HepG2 (cell line): ENCODE measurements around the gene CCDC9B. TPM values are rescaled to one million over a fixed set of nuclear protein-coding genes. Genes with fewer than 3 reads are reported as not detected.

Experiments used
- ATAC-seq: fragments of 200-7000 bp; cut with Tn5 transposase; 3 replicates; pipeline ENCODE4 v1.9.1; 2020; ENCODE audit warnings: mild to moderate bottlenecking, moderate library complexity
- BruUV-seq: library from RNA; stranded (reverse); fragments of 400-500 nt; replicated peaks from 2 replicates; lab custom pipeline; 2021; lab: Mats Ljungman, UMichigan
- CTCF ChIA-PET: fragments of 300-600 bp; formaldehyde crosslinking; extraction: SDS; loops from one replicate; lab custom pipeline; 2021; ENCODE audit warnings: low total read pairs, inconsistent platforms, low intra/inter-chr PET ratio; lab: Yijun Ruan, JAX
- POLR2A ChIA-PET: fragments of 350-600 bp; sonication (Branson Sonifier 250); formaldehyde crosslinking; loops from one replicate; lab custom pipeline; 2020; ENCODE audit warnings: antibody characterized with exemption, inconsistent platforms; lab: Yijun Ruan, JAX
- DNase-seq: peaks from one replicate; pipeline ENCODE4 v3.0.0-alpha.2; 2015; ENCODE audit warnings: low spot score
- FAIRE-seq: peaks from 3 replicates; lab custom pipeline; 2011; peaks lifted over from hg19 to GRCh38; lab: Jason Lieb, UNC
- H2AFZ ChIP-seq: one replicate; pipeline ENCODE4 v1.6.1; 2011; ENCODE audit warnings: low read length, inconsistent platforms
- H3K27ac ChIP-seq: fragments of 300-600 bp; 3 replicates; pipeline ENCODE4 v1.8.0; 2011; ENCODE audit warnings: mixed run types, mild to moderate bottlenecking, mixed read lengths, low read length, inconsistent platforms; ENCODE audit not compliant: insufficient read depth; ENCODE audit errors: extremely low read length
- H3K27me3 ChIP-seq, 2 experiments: fragments of 200-600 bp in 1 of 2; 2 replicates in 1 of 2; 3 replicates in 1 of 2; pipeline versions ENCODE4 v1.6.0 to v1.8.0; 2011; ENCODE audit warnings: low read length in 2 of 2, mild to moderate bottlenecking in 2 of 2, moderate library complexity in 2 of 2, inconsistent platforms in 1 of 2; ENCODE audit not compliant: insufficient read depth in 2 of 2, control insufficient read depth in 1 of 2
- H3K36me3 ChIP-seq, 2 experiments: fragments of 200-600 bp in 1 of 2; replicated peaks in 1 of 2; 2 replicates in 1 of 2; 3 replicates in 1 of 2; pipeline versions ENCODE4 v1.5.1 to v1.8.0; 2011; ENCODE audit warnings: low read length in 2 of 2, inconsistent platforms in 1 of 2; ENCODE audit not compliant: insufficient read depth in 2 of 2, control insufficient read depth in 1 of 2
- H3K4me1 ChIP-seq: 2 replicates; pipeline ENCODE4 v1.5.1; 2012; ENCODE audit warnings: low read length, inconsistent platforms; ENCODE audit not compliant: insufficient read depth
- H3K4me2 ChIP-seq: 2 replicates; pipeline ENCODE4 v1.6.0; 2011; ENCODE audit warnings: low read depth, low read length, inconsistent platforms
- H3K4me3 ChIP-seq, 3 experiments: fragments of 200-600 bp in 1 of 3; sonication (generic), shearing (Covaris generic) in 1 of 3; replicated peaks in 1 of 3; 2 replicates each; pipeline ENCODE4 v1.5.1; 2011 to 2016; ENCODE audit warnings: low read length in 3 of 3, inconsistent platforms in 2 of 3, low read depth in 2 of 3, mild to moderate bottlenecking in 2 of 3, control low read depth in 1 of 3, mixed read lengths in 1 of 3; ENCODE audit not compliant: insufficient read depth in 1 of 3
- H3K79me2 ChIP-seq: one replicate; pipeline ENCODE4 v1.6.1; 2011; ENCODE audit warnings: low read length, inconsistent platforms; ENCODE audit not compliant: insufficient read depth
- H3K9ac ChIP-seq: 2 replicates; pipeline ENCODE4 v1.6.0; 2011; ENCODE audit warnings: mild to moderate bottlenecking, low read depth, low read length, inconsistent platforms; ENCODE audit not compliant: insufficient read depth
- H3K9me3 ChIP-seq: 2 replicates; pipeline ENCODE4 v1.5.1; 2012; ENCODE audit warnings: mild to moderate bottlenecking, low read length
- H4K20me1 ChIP-seq: 2 replicates; pipeline ENCODE4 v1.6.0; 2011; ENCODE audit warnings: inconsistent platforms, mild to moderate bottlenecking, low read length, moderate library complexity; ENCODE audit not compliant: insufficient read depth
- AHR ChIP-seq: IDR thresholded peaks from 2 replicates; pipeline ENCODE4 v1.6.1; 2018; ENCODE audit warnings: missing genetic modification reagents, missing compliant biosample characterization
- KDM4B ChIP-seq: sonication (generic); formaldehyde crosslinking; IDR thresholded peaks from 2 replicates; pipeline ENCODE4 v1.4.0; 2020; ENCODE audit warnings: missing genetic modification reagents
- SMARCE1 ChIP-seq: fragments of 450-650 bp; IDR thresholded peaks from 2 replicates; pipeline ENCODE4 v1.6.1; 2017; ENCODE audit warnings: borderline replicate concordance
- STAG1 ChIP-seq: sonication (generic); formaldehyde crosslinking; IDR thresholded peaks from 2 replicates; pipeline ENCODE4 v1.4.0; 2020; ENCODE audit warnings: missing genetic modification reagents
- TOPORS ChIP-seq: sonication (generic); formaldehyde crosslinking; IDR thresholded peaks from 2 replicates; pipeline ENCODE4 v1.8.0; 2023; ENCODE audit warnings: mild to moderate bottlenecking, missing genetic modification reagents
- ZMAT3 ChIP-seq: sonication (generic); formaldehyde crosslinking; conservative IDR thresholded peaks from 2 replicates; pipeline ENCODE4 v1.7.0; 2021; ENCODE audit warnings: missing genetic modification reagents
- ZNF430 ChIP-seq: sonication (generic); formaldehyde crosslinking; IDR thresholded peaks from 2 replicates; pipeline ENCODE4 v1.9.0; 2021; ENCODE audit warnings: mild to moderate bottlenecking, missing genetic modification reagents
- ZNF577 ChIP-seq: sonication (generic); formaldehyde crosslinking; IDR thresholded peaks from 2 replicates; pipeline ENCODE4 v1.4.0; 2020; ENCODE audit warnings: mild to moderate bottlenecking, low read depth, missing genetic modification reagents, borderline replicate concordance
- WGBS: methylation state at CpG from one replicate; pipeline ENCODE4 v1.1.6; 2017; ENCODE audit warnings: low lambda C conversion rate; 5-methylcytosine and 5-hydroxymethylcytosine counted together
- in situ Hi-C: cut with HindIII; loops from 2 replicates; pipeline ENCODE4 v1.10.0; 2017; ENCODE audit warnings: low pct_unique_long_range_greater_than_20kb; ENCODE audit not compliant: extremely low pct_ligation_motif_present
- intact Hi-C: fragments of 100-400 bp; cut with micrococcal nuclease; formaldehyde crosslinking; loops from one replicate; pipeline ENCODE4 v1.10.0; 2022; ENCODE audit not compliant: unreplicated experiment
- polyA plus RNA-seq, 8 experiments: library from polyadenylated mRNA; depleted of rRNA in 3 of 8; stranded (reverse) in 7 of 8; unstranded in 1 of 8; fragments of >200 nt; fragmentation: Illumina TruSeq in 4 of 8; extraction: Trizol in 4 of 8; gene quantifications; 2 replicates each; pipeline versions ENCODE4 v1.2.1 to v1.2.3, GENCODE V29; 2011 to 2016; ENCODE audit warnings: low read depth in 4 of 8, missing spikeins in 1 of 8, mixed read lengths in 1 of 8; ENCODE audit not compliant: insufficient read depth in 1 of 8
- total RNA-seq, 5 experiments: library from RNA; depleted of rRNA; stranded (reverse); fragments of >200 nt; fragmentation: Illumina TruSeq; extraction: Trizol; gene quantifications; 2 replicates each; pipeline ENCODE4 v1.2.3, GENCODE V29; 2016; ENCODE audit warnings: low read depth in 1 of 5
- TF ChIP-seq, protein P1 (sequence below): sonication (generic); formaldehyde crosslinking; IDR thresholded peaks from 2 replicates; pipeline ENCODE4 v1.4.0; 2020; ENCODE audit warnings: missing genetic modification reagents, borderline replicate concordance
- TF ChIP-seq, protein P2 (sequence below): sonication (generic); IDR thresholded peaks from 2 replicates; pipeline ENCODE4 v1.6.1; 2016; ENCODE audit warnings: low read depth, borderline replicate concordance
- TF ChIP-seq, protein P3 (sequence below): sonication (generic); formaldehyde crosslinking; IDR thresholded peaks from 2 replicates; pipeline ENCODE4 v1.9.0; 2022; ENCODE audit warnings: low read depth, missing genetic modification reagents
- TF ChIP-seq, protein P4 (sequence below): sonication (generic); formaldehyde crosslinking; IDR thresholded peaks from 2 replicates; pipeline ENCODE4 v1.4.0; 2020; ENCODE audit warnings: missing genetic modification reagents
- TF ChIP-seq, protein P5 (sequence below): IDR thresholded peaks from 2 replicates; pipeline ENCODE4 v1.6.1; 2016; ENCODE audit warnings: low read depth, borderline replicate concordance

CCDC9B gene
- total and polyA plus RNA-seq, 2 of the 13 experiments (the other 11 are each of a cell fraction or from before 2014, with no cell fraction given): 0.98 to 1.6 TPM

DNA sequence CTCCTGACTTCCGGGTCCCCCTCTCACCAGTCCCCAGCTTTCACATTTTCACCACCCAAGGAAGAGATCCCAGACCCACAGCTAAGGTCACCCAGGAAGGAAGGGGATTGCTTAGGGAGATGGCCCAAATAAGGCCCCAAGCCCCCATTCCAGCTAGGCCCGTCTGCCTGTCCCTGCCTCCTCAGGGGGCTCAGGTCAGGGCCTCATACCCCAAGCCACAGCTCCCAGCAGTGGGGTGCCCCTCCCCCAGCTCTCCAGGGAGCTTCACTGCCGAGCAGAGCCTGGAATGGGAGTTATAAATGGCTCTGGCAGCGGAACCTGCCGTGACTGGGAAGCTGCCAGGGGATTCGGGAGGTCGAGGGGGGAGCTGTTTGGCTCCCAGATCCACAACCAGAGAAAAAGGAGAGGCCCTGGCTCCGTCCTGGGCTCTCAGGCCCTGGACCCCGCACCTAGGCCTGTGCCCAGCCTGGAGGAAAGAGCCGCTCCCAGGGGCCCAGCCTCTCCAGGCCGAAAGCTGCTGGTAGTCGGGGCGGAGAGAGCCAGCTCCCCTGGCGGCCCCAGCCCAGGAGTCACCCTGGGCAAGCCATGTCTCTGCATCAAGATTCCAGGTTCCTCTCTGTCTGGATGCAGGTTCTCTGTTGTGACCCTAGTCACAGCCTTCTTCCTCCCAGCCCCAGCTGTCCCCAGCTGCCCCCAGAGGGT is 550 bp downstream of the CCDC9B start (continued):
- TF ChIP-seq, protein P1, sequence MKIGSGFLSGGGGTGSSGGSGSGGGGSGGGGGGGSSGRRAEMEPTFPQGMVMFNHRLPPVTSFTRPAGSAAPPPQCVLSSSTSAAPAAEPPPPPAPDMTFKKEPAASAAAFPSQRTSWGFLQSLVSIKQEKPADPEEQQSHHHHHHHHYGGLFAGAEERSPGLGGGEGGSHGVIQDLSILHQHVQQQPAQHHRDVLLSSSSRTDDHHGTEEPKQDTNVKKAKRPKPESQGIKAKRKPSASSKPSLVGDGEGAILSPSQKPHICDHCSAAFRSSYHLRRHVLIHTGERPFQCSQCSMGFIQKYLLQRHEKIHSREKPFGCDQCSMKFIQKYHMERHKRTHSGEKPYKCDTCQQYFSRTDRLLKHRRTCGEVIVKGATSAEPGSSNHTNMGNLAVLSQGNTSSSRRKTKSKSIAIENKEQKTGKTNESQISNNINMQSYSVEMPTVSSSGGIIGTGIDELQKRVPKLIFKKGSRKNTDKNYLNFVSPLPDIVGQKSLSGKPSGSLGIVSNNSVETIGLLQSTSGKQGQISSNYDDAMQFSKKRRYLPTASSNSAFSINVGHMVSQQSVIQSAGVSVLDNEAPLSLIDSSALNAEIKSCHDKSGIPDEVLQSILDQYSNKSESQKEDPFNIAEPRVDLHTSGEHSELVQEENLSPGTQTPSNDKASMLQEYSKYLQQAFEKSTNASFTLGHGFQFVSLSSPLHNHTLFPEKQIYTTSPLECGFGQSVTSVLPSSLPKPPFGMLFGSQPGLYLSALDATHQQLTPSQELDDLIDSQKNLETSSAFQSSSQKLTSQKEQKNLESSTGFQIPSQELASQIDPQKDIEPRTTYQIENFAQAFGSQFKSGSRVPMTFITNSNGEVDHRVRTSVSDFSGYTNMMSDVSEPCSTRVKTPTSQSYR (CRISPR knock-in tag): peak; percentile 74; the same call in 1 of the 2 replicates
- TF ChIP-seq ZMAT3 (CRISPR knock-in tag): 0 out of 2 replicates have a peak, but pooled peaks have one; percentile 6
- peak; percentile 46; the same call in 1 of the 2 replicates for TF ChIP-seq ZNF430 (CRISPR knock-in tag)
- peak; percentile 6; the same call in 1 of the 2 replicates for TF ChIP-seq KDM4B (CRISPR knock-in tag)
- TF ChIP-seq, protein P2, sequence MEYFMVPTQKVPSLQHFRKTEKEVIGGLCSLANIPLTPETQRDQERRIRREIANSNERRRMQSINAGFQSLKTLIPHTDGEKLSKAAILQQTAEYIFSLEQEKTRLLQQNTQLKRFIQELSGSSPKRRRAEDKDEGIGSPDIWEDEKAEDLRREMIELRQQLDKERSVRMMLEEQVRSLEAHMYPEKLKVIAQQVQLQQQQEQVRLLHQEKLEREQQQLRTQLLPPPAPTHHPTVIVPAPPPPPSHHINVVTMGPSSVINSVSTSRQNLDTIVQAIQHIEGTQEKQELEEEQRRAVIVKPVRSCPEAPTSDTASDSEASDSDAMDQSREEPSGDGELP: no peak

DNA sequence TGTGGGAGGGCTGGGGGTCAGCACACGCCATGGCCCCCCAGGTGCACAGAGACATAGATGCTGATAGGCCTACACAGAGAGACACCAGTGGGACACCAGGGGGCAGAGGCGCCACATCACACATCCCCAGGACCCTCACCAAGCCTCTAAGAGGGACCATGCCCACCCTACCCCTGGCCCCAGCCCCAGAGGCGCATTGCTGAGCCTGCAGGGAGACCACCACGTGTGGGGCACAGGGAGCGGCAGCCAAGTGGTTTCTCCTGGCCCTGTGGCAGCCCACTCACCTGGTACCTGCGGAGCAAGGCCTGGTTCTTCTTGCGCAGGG is 1.2 kb downstream of the CCDC9B start:
- Histone ChIP-seq H3K9me3 (no peaks in the 10 kb centered on the region), H3K79me2 (no peaks in the 10 kb centered on the region), H3K27ac (no peak overlapping the region), H3K36me3 (no peaks in the 10 kb centered on the region; a peak in 1 of 5 replicates), H3K27me3 (no peaks in the 10 kb centered on the region), H3K4me3 (peak overlapping the region; percentile 61 to 79 (median 68)), H3K9ac (peak overlapping the region; percentile 76), H2AFZ (no peak overlapping the region), H3K4me2 (peak overlapping the region; percentile 86), H3K4me1 (peaks cover 52% of the 10 kb centered on the region), H4K20me1 (peaks cover 4% of the 10 kb centered on the region; the same call in 1 of the 2 replicates)
- FAIRE-seq (no peak), DNase-seq (no peak), ATAC-seq (peak; percentile 16)
- in situ Hi-C loops (no loop called here), intact Hi-C loops (no loop called here)
- BruUV-seq: no TSS peak
- no CpG with 5 or more reads among the region's 7 CpGs for WGBS
- ChIA-PET CTCF (interaction anchor here (1.3 to 2.3 kb wide), 3 partner anchors 17 to 82 kb away, joined by 5 to 19 read pairs (median 6); partner anchors contain the start of gene INAFM2), POLR2A (interaction anchor here (0.7 to 4.4 kb wide), 9 partner anchors 8 to 101 kb away, joined by 3 to 24 read pairs (median 5); partner anchors contain the start of genes BAHD1, INAFM2 and IVD)
- TF ChIP-seq AHR: no peak
- TF ChIP-seq ZNF577 (CRISPR knock-in tag): no peak
- TF ChIP-seq, protein P3, sequence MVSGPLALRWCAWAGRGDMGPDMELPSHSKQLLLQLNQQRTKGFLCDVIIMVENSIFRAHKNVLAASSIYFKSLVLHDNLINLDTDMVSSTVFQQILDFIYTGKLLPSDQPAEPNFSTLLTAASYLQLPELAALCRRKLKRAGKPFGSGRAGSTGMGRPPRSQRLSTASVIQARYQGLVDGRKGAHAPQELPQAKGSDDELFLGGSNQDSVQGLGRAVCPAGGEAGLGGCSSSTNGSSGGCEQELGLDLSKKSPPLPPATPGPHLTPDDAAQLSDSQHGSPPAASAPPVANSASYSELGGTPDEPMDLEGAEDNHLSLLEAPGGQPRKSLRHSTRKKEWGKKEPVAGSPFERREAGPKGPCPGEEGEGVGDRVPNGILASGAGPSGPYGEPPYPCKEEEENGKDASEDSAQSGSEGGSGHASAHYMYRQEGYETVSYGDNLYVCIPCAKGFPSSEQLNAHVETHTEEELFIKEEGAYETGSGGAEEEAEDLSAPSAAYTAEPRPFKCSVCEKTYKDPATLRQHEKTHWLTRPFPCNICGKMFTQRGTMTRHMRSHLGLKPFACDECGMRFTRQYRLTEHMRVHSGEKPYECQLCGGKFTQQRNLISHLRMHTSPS (CRISPR knock-in tag): no peak
- TF ChIP-seq, protein P4, sequence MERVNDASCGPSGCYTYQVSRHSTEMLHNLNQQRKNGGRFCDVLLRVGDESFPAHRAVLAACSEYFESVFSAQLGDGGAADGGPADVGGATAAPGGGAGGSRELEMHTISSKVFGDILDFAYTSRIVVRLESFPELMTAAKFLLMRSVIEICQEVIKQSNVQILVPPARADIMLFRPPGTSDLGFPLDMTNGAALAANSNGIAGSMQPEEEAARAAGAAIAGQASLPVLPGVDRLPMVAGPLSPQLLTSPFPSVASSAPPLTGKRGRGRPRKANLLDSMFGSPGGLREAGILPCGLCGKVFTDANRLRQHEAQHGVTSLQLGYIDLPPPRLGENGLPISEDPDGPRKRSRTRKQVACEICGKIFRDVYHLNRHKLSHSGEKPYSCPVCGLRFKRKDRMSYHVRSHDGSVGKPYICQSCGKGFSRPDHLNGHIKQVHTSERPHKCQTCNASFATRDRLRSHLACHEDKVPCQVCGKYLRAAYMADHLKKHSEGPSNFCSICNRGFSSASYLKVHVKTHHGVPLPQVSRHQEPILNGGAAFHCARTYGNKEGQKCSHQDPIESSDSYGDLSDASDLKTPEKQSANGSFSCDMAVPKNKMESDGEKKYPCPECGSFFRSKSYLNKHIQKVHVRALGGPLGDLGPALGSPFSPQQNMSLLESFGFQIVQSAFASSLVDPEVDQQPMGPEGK (CRISPR knock-in tag): peak; percentile 86
- no peak for TF ChIP-seq SMARCE1
- no peak for TF ChIP-seq TOPORS (CRISPR knock-in tag)
- TF ChIP-seq, protein P5, sequence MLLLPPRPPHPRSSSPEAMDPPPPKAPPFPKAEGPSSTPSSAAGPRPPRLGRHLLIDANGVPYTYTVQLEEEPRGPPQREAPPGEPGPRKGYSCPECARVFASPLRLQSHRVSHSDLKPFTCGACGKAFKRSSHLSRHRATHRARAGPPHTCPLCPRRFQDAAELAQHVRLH (CRISPR knock-in tag): no peak
- TF ChIP-seq STAG1 (CRISPR knock-in tag): peak; percentile 64
